Astrocyte (in vitro differentiated cells and primary cell): ENCODE measurements around the gene TCF20. TPM values are rescaled to one million over a fixed set of nuclear protein-coding genes. Genes with fewer than 3 reads are reported as not detected.

ENCODE experiments used
- DNase-seq: peaks from one replicate; pipeline ENCODE4 v3.0.0-alpha.2; 2010; ENCODE audit warnings: low read depth
- FAIRE-seq: peaks from 2 replicates; lab custom pipeline; 2011; peaks lifted over from hg19 to GRCh38; lab: Jason Lieb, UNC
- H2AFZ ChIP-seq: 2 replicates; pipeline ENCODE4 v1.6.0; 2012; ENCODE audit warnings: low read depth, low read length, inconsistent platforms
- H3K27ac ChIP-seq: 2 replicates; pipeline ENCODE4 v1.5.1; 2011; ENCODE audit warnings: low read depth, low read length, inconsistent platforms
- H3K27me3 ChIP-seq: 2 replicates; pipeline ENCODE4 v1.6.0; 2011; ENCODE audit warnings: low read length, inconsistent platforms; ENCODE audit not compliant: insufficient read depth
- H3K36me3 ChIP-seq: 2 replicates; pipeline ENCODE4 v1.5.1; 2011; ENCODE audit warnings: low read length, inconsistent platforms; ENCODE audit not compliant: insufficient read depth
- H3K4me1 ChIP-seq: 2 replicates; pipeline ENCODE4 v1.5.1; 2011; ENCODE audit warnings: low read length, inconsistent platforms; ENCODE audit not compliant: insufficient read depth
- H3K4me2 ChIP-seq: 2 replicates; pipeline ENCODE4 v1.6.0; 2012; ENCODE audit warnings: low read length, inconsistent platforms
- H3K4me3 ChIP-seq: 2 replicates; pipeline ENCODE4 v1.5.1; 2011; ENCODE audit warnings: low read depth, mild to moderate bottlenecking, low read length, inconsistent platforms; ENCODE audit not compliant: insufficient read depth
- H3K79me2 ChIP-seq: 2 replicates; pipeline ENCODE4 v1.6.0; 2012; ENCODE audit warnings: mild to moderate bottlenecking, low read length, inconsistent platforms; ENCODE audit not compliant: insufficient read depth
- H3K9ac ChIP-seq: 2 replicates; pipeline ENCODE4 v1.6.0; 2012; ENCODE audit warnings: mild to moderate bottlenecking, low read length, inconsistent platforms
- H3K9me3 ChIP-seq: 2 replicates; pipeline ENCODE4 v1.5.1; 2012; ENCODE audit warnings: low read depth, mild to moderate bottlenecking, low read length, inconsistent platforms; ENCODE audit not compliant: insufficient read depth
- H4K20me1 ChIP-seq: 2 replicates; pipeline ENCODE4 v1.6.0; 2012; ENCODE audit warnings: low read length, inconsistent platforms; ENCODE audit not compliant: insufficient read depth
- H3K27ac Mint-ChIP-seq: one replicate; pipeline ENCODE4 v1.8.0; 2021; ENCODE audit warnings: mild to moderate bottlenecking, mixed read lengths; ENCODE audit not compliant: unreplicated experiment
- H3K27me3 Mint-ChIP-seq: one replicate; pipeline ENCODE4 v1.8.0; 2021; ENCODE audit warnings: low read depth, mixed read lengths; ENCODE audit not compliant: unreplicated experiment
- H3K36me3 Mint-ChIP-seq: one replicate; pipeline ENCODE4 v1.8.0; 2021; ENCODE audit warnings: low read depth, mixed read lengths; ENCODE audit not compliant: unreplicated experiment
- H3K4me1 Mint-ChIP-seq: one replicate; pipeline ENCODE4 v1.8.0; 2021; ENCODE audit warnings: low read depth, mixed read lengths; ENCODE audit not compliant: unreplicated experiment
- H3K4me3 Mint-ChIP-seq: one replicate; pipeline ENCODE4 v1.8.0; 2021; ENCODE audit warnings: mild to moderate bottlenecking, moderate library complexity, mixed read lengths; ENCODE audit not compliant: unreplicated experiment
- H3K9me3 Mint-ChIP-seq: one replicate; pipeline ENCODE4 v1.8.0; 2021; ENCODE audit warnings: mild to moderate bottlenecking, mixed read lengths; ENCODE audit not compliant: unreplicated experiment
- EZH2 ChIP-seq: IDR thresholded peaks from 2 replicates; pipeline ENCODE4 v1.6.1; 2012; ENCODE audit warnings: mild to moderate bottlenecking, low read length, inconsistent platforms; ENCODE audit not compliant: insufficient read depth
- total RNA-seq: library from RNA; stranded (reverse); gene quantifications from 2 replicates; pipeline ENCODE4 v1.2.1, GENCODE V29; 2021
- TF ChIP-seq, protein P1 (sequence below): IDR thresholded peaks from 2 replicates; pipeline ENCODE4 v1.5.1; 2011; ENCODE audit warnings: low read depth, mild to moderate bottlenecking, inconsistent platforms, low read length, moderate library complexity; ENCODE audit not compliant: insufficient read depth

TCF20 gene
- total RNA-seq, 1 donor from 2014 or later = 37.6 TPM

DNA sequence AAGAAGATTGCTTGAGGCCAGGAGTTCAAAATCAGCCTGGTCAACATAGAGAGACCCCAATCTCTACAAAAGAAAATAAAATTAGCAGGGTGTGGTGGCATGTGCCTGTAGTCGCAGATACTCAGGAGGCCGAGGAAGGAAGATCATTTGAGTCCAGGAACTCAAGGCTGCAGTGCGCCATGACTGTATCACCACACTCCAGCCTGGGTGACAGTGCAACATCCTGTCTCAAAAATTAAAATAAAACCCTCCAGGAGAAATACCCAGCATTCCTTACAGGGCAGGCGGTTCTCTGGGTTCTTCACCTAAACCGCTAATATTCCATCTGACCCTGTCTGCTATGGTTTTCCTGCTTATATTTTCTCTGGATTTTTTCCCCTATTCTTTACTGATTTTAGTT is 13.5 kb downstream of the TCF20 start:
- H3K36me3 Mint-ChIP-seq = no peaks in the 10 kb centered on the region
- FAIRE-seq (no peak), DNase-seq (no peak)
- Histone ChIP-seq H3K27ac (no peak overlapping the region), H4K20me1 (peaks cover 83% of the 10 kb centered on the region), H3K4me3 (no peak overlapping the region), H3K9me3 (no peaks in the 10 kb centered on the region), H3K27me3 (no peaks in the 10 kb centered on the region), H3K36me3 (no peaks in the 10 kb centered on the region), H3K79me2 (peaks cover 92% of the 10 kb centered on the region), H2AFZ (no peak overlapping the region), H3K9ac (no peak overlapping the region), H3K4me2 (no peak overlapping the region), H3K4me1 (no peaks in the 10 kb centered on the region)
- peak overlapping the region; percentile 7 for H3K4me3 Mint-ChIP-seq
- H3K4me1 Mint-ChIP-seq = peaks cover 18% of the 10 kb centered on the region
- no peaks in the 10 kb centered on the region for H3K27me3 Mint-ChIP-seq
- H3K27ac Mint-ChIP-seq = peak overlapping the region; percentile 54
- TF ChIP-seq, protein P1, sequence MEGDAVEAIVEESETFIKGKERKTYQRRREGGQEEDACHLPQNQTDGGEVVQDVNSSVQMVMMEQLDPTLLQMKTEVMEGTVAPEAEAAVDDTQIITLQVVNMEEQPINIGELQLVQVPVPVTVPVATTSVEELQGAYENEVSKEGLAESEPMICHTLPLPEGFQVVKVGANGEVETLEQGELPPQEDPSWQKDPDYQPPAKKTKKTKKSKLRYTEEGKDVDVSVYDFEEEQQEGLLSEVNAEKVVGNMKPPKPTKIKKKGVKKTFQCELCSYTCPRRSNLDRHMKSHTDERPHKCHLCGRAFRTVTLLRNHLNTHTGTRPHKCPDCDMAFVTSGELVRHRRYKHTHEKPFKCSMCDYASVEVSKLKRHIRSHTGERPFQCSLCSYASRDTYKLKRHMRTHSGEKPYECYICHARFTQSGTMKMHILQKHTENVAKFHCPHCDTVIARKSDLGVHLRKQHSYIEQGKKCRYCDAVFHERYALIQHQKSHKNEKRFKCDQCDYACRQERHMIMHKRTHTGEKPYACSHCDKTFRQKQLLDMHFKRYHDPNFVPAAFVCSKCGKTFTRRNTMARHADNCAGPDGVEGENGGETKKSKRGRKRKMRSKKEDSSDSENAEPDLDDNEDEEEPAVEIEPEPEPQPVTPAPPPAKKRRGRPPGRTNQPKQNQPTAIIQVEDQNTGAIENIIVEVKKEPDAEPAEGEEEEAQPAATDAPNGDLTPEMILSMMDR = no peak
- no peak for TF ChIP-seq EZH2
- H3K9me3 Mint-ChIP-seq = no peaks in the 10 kb centered on the region

DNA sequence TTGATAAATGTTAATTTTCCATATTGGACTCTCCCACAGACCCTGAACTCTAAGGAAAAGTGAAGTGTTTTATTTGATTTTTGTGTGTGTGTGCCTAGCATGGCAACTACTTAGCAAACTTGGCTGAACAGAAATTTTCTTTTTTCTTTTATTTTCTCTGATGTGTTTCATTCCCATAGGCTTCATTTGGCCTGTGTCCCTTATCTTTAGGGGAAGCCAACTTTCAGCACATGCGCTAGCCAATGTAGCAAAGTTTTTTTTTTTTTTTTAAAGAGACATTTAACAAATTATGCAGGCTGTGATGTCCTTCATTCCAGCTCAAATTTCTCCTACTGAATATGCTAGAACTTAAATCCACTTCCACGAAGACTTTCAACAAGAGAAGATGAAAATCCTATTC is 14.2 kb downstream of the TCF20 start:
- Mint-ChIP-seq H3K27ac (peak overlapping the region; percentile 54), H3K36me3 (no peaks in the 10 kb centered on the region), H3K4me3 (no peak overlapping the region), H3K9me3 (no peaks in the 10 kb centered on the region), H3K4me1 (peaks cover 18% of the 10 kb centered on the region), H3K27me3 (no peaks in the 10 kb centered on the region)
- Histone ChIP-seq H3K27me3 (no peaks in the 10 kb centered on the region), H3K9me3 (no peaks in the 10 kb centered on the region), H3K4me1 (no peaks in the 10 kb centered on the region), H3K9ac (no peak overlapping the region), H3K27ac (no peak overlapping the region), H3K36me3 (no peaks in the 10 kb centered on the region), H2AFZ (no peak overlapping the region), H3K79me2 (peaks cover 87% of the 10 kb centered on the region), H3K4me2 (no peak overlapping the region), H3K4me3 (no peak overlapping the region), H4K20me1 (peaks cover 76% of the 10 kb centered on the region)
- TF ChIP-seq, protein P1 = no peak
- TF ChIP-seq EZH2 = no peak
- FAIRE-seq = peak; percentile 5
- no peak for DNase-seq

DNA sequence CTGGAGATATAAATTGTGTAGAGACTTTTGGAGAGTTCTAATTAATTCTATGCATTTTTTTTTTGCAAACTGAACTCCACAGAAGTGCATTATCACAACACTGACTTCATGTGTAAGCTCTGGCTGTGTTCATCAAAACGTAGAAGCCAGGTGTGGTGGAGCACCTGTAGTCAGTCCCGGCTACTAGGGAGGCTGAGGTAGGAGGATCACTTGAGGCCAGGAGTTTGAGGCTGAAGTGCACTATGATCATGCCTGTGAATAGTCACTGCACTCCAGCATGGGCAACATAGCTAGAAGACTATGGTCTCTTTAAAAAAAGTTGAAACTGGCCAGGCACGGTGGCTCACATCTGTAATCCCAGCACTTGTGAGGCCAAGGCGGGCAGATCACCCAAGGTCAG is 20.6 kb downstream of the TCF20 start:
- FAIRE-seq = no peak
- no peak overlapping the region for H3K9ac ChIP-seq
- no peak overlapping the region for H3K4me2 ChIP-seq
- no peaks in the 10 kb centered on the region for H3K4me1 ChIP-seq
- Mint-ChIP-seq H3K4me1 (no peaks in the 10 kb centered on the region), H3K36me3 (no peaks in the 10 kb centered on the region), H3K27me3 (no peaks in the 10 kb centered on the region), H3K27ac (no peak overlapping the region), H3K9me3 (no peaks in the 10 kb centered on the region), H3K4me3 (no peak overlapping the region)
- no peaks in the 10 kb centered on the region for H3K9me3 ChIP-seq
- H3K79me2 ChIP-seq = peaks cover 52% of the 10 kb centered on the region
- no peak overlapping the region for H3K4me3 ChIP-seq
- DNase-seq = no peak
- H3K27me3 ChIP-seq = no peaks in the 10 kb centered on the region
- H3K36me3 ChIP-seq = no peaks in the 10 kb centered on the region
- no peak overlapping the region for H3K27ac ChIP-seq
- peaks cover 69% of the 10 kb centered on the region for H4K20me1 ChIP-seq
- TF ChIP-seq, protein P1 = no peak
- TF ChIP-seq EZH2 = no peak
- no peak overlapping the region for H2AFZ ChIP-seq
